Prostate gland (tissue), 2 donors: ENCODE data around the gene KRT78. TPM values are rescaled to one million over a fixed set of nuclear protein-coding genes. Genes with fewer than 3 reads are reported as not detected.
"Not testable (repeated sequence)": the region's sequence is repeated elsewhere in the genome, so short reads cannot be mapped to it uniquely, and the experiment has no call there.

Experiments used
- DNase-seq: peaks from one replicate; pipeline ENCODE4 v3.0.0-alpha.2; 2019; ENCODE audit warnings: low spot score
- H3K27ac ChIP-seq, 2 donors: fragments of 200-600 bp; sonication (generic); 2 replicates each; pipeline ENCODE4 v1.5.1; 2017 to 2019
- H3K27me3 ChIP-seq: fragments of 200-600 bp; sonication (generic); replicated peaks from 2 replicates; pipeline ENCODE4 v1.5.1; 2019; ENCODE audit not compliant: insufficient read depth
- H3K36me3 ChIP-seq, 2 donors: fragments of 200-600 bp; sonication (generic); 1 replicate in 1 of 2; 2 replicates in 1 of 2; pipeline versions ENCODE4 v1.5.1 to v1.8.1; 2017 to 2019
- H3K4me1 ChIP-seq: fragments of 200-600 bp; sonication (generic); replicated peaks from 2 replicates; pipeline ENCODE4 v1.5.1; 2019
- H3K4me3 ChIP-seq, 2 donors: fragments of 200-600 bp; sonication (generic); 2 replicates each; pipeline ENCODE4 v1.5.1; 2017 to 2019
- H3K9me3 ChIP-seq: fragments of 200-600 bp; sonication (generic); 2 replicates; pipeline ENCODE4 v1.5.1; 2017
- POLR2A ChIP-seq: fragments of 450-650 bp; IDR thresholded peaks from one replicate; pipeline ENCODE4 v1.6.1; 2016; ENCODE audit warnings: antibody characterized with exemption, mild to moderate bottlenecking
- POLR2AphosphoS5 ChIP-seq: sonication (generic); formaldehyde crosslinking; IDR thresholded peaks from one replicate; pipeline ENCODE4 v1.6.1; 2017; ENCODE audit warnings: antibody characterized with exemption
- WGBS: methylation state at CpG from one replicate; pipeline ENCODE4 v1.1.5; 2018; 5-methylcytosine and 5-hydroxymethylcytosine counted together
- intact Hi-C: fragments of 100-400 bp; cut with DNase I; formaldehyde crosslinking; loops from one replicate; pipeline ENCODE4 v1.14.2; 2022
- total RNA-seq, 2 donors: library from RNA; depleted of rRNA; stranded (reverse); fragments of >200 nt; gene quantifications; one replicate each; pipeline ENCODE4 v1.1.0, GENCODE V29; 2016
- TF ChIP-seq, protein P1 (sequence below), 4 experiments: fragments of 200-600 bp in 2 of 4; fragments of 450-650 bp in 2 of 4; sonication (generic) in 2 of 4; IDR thresholded peaks; 1 replicate in 3 of 4; 2 replicates in 1 of 4; pipeline ENCODE4 v1.5.1; 2016 to 2019; ENCODE audit warnings: antibody characterized with exemption in 4 of 4, mild to moderate bottlenecking in 2 of 4, moderate library complexity in 2 of 4

Gene KRT78
- total RNA-seq, 2 donors from 2014 or later: 1.0 TPM; not detected in 1

DNA sequence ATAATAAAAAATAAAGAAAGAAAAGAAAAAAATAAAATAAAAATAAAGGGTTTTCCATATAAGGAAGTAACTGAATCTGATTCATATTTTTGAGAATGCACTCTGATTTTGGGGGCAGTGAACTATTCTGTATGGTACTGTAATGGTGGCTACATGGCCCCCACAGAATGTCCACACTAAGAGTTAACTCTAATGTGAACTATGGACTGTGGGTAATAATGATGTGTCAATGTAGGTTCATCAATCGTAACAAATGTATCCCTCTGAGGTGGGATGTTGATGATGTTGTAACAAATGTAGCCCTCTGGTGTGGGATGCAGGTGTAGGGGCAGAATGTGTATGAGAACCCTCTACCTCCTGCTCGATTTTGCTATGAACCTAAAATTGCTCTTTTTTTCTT lies 42.2 kb upstream of the KRT78 start:
- no peak overlapping the region for H3K27ac ChIP-seq
- no peak overlapping the region for H3K4me3 ChIP-seq
- no peak for TF ChIP-seq POLR2A
- TF ChIP-seq, protein P1, sequence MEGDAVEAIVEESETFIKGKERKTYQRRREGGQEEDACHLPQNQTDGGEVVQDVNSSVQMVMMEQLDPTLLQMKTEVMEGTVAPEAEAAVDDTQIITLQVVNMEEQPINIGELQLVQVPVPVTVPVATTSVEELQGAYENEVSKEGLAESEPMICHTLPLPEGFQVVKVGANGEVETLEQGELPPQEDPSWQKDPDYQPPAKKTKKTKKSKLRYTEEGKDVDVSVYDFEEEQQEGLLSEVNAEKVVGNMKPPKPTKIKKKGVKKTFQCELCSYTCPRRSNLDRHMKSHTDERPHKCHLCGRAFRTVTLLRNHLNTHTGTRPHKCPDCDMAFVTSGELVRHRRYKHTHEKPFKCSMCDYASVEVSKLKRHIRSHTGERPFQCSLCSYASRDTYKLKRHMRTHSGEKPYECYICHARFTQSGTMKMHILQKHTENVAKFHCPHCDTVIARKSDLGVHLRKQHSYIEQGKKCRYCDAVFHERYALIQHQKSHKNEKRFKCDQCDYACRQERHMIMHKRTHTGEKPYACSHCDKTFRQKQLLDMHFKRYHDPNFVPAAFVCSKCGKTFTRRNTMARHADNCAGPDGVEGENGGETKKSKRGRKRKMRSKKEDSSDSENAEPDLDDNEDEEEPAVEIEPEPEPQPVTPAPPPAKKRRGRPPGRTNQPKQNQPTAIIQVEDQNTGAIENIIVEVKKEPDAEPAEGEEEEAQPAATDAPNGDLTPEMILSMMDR (IDR thresholded peaks at IDR 0.05): no peak
- TF ChIP-seq POLR2AphosphoS5: no peak
- no peaks in the 10 kb centered on the region for H3K9me3 ChIP-seq
- intact Hi-C loops: no loop called here
- DNase-seq: no peak
- no peaks in the 10 kb centered on the region for H3K27me3 ChIP-seq
- H3K36me3 ChIP-seq: no peaks in the 10 kb centered on the region
- 76% methylated on average over 2 of the region's 2 CpGs for WGBS
- peaks cover 1% of the 10 kb centered on the region for H3K4me1 ChIP-seq

DNA sequence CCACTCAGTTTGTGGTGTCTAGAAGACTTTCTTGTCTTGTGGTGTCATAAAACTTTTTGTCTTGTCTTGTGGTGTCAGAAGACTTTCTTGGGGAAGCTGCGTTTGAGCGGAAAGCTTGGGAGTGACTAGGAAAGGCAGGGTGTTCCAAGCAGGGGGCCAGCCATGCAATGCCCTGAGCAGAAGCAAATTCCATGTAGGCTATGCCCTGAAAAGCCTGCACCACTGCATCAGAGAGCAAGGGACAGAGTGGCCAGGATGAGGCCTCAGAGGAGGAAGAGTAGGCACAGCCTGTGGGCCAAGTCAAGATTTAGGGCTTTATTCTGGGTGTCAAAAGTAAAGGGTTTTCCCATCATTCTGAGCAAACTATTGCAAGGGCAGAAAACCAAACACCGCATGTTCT lies 41.6 kb upstream of the KRT78 start:
- Histone ChIP-seq H3K4me3 (no peak overlapping the region), H3K36me3 (no peaks in the 10 kb centered on the region), H3K27ac (no peak overlapping the region), H3K4me1 (no peaks in the 10 kb centered on the region), H3K9me3 (no peaks in the 10 kb centered on the region), H3K27me3 (no peaks in the 10 kb centered on the region)
- no peak for DNase-seq
- TF ChIP-seq POLR2AphosphoS5 (no peak), POLR2A (no peak)
- TF ChIP-seq, protein P1 (IDR thresholded peaks at IDR 0.05): no peak
- intact Hi-C loops: no loop called here
- WGBS: 85% methylated on average over 3 of the region's 3 CpGs

DNA sequence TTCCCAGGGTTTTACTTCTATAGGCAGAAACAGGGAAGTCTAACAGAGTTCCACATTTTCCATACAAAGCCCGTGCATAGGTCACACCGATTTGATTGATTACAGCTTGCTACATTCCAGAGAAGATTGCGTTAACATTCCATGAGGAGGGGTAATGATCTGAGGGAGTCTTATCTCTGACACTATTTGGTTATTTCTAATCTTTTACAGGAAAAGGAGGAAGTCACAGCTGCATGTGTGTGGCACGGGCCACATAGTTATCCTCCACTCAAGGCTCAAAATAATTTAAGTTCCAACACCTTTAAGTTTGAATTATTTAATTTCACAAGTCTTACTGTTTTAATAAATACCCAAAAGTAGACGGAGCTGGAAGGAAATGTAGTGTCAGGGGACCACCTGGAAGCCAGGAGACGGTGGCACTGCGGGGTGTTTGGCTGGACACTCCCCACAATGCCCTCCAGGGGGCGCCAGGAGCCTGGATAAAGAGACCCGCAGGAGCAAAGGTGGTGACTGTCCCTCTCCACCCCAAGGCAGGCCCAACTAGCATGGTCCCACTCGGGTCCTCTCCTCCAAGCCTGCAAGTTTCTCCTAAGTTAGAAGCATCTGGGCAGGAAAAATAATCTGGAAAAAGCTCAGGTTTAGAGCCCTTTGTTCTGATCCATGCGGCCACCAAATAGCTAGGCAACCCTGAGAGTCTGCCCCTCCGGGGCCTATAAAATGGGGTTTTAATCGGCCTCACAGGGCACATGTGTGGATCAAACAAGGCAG lies 35.9 kb upstream of the KRT78 start:
- Histone ChIP-seq H3K27ac (no peak overlapping the region), H3K36me3 (no peaks in the 10 kb centered on the region), H3K4me3 (no peak overlapping the region), H3K9me3 (no peaks in the 10 kb centered on the region), H3K27me3 (no peaks in the 10 kb centered on the region), H3K4me1 (no peaks in the 10 kb centered on the region)
- no peak for TF ChIP-seq POLR2A
- TF ChIP-seq, protein P1 (IDR thresholded peaks at IDR 0.05): peak; percentile 67 to 96 (median 96)
- TF ChIP-seq POLR2AphosphoS5: peak; percentile 44
- intact Hi-C loops: loop anchor here (1.0 kb wide), 1 partner anchor 97 kb away; no protein-coding TSS in a partner anchor
- peak; percentile 78 for DNase-seq
- WGBS: 34% methylated on average over 13 of the region's 13 CpGs

DNA sequence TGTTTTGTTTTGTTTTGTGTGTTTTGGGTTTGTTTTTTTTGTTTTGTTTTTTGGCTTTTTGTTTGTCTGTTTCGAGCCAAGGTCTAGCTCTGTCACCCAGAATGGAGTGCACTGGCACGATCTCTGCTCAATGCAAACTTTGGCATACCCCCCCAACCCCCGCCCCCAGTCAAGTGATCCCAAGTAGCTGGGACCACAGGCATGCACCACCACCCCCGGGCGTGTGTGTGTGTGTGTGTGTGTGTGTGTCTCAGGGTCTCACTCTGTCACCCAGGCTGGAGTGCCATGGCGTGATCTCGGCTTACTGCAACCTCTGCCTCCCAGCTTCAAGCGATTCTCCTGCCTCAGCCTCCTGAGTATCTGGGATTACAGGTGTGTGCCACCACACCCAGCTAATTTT lies 31.7 kb upstream of the KRT78 start:
- DNase-seq, H3K9me3 ChIP-seq, H3K27me3 ChIP-seq, H3K4me3 ChIP-seq, H3K27ac ChIP-seq, H3K36me3 ChIP-seq, H3K4me1 ChIP-seq, intact Hi-C loops: not testable (repeated sequence)
- 83% methylated on average over 8 of the region's 8 CpGs for WGBS

DNA sequence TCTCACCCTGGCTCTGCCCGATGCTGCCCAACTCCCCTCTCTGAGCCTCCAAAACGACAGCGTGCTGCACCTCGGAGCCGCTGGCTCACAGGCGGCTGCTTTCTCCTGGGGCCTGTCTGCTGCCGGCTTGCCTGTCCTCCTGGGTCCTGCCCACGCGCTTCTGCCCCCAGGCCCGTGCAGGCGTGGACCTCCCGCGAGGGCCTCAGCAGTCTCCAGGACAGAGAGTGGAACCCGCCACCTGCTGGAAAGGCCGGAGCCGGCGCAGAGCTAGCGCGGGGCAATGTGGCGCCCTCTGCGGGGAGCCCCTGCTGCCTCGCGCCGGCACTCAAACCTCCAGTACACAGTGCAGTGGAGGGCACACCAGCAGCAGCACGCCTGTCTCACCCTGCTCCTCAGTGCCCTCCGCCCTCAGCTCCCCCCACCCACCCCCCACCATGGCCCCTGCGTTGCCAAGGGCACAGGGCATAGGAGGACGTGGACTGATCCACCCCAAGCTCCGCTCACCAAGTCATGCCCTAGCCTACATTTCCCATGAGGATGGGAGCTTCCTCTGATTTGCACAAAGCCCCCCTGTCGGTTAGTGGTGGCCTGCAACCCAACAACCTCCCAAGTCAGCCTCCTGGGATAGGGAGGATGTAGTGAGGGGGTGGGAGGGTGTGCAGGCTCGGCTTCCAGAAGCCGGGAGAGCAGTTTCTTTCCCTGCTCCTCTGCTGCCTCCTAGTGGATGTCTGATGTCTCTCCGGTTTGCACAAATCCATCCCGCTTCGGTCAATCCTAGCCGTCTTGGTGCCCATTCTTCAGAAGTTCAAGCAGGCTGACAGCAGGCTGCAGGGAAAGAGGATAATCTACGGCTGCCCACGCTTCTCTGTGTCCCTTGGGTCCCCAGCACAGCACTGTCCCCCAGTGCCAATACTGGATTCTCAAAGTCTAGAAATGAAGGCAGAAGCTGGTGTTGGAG lies 30.9 kb upstream of the KRT78 start:
- 9% methylated on average over 33 of the region's 38 CpGs for WGBS
- Histone ChIP-seq H3K36me3 (no peaks in the 10 kb centered on the region), H3K27ac (peak overlapping the region; percentile 53 to 69), H3K4me1 (no peaks in the 10 kb centered on the region), H3K27me3 (no peaks in the 10 kb centered on the region), H3K4me3 (no peak overlapping the region), H3K9me3 (no peaks in the 10 kb centered on the region)
- TF ChIP-seq, protein P1 (IDR thresholded peaks at IDR 0.05): peak in 3 of 4 experiments; percentile 89 to 94 (median 90)
- TF ChIP-seq POLR2AphosphoS5 (peak; percentile 41), POLR2A (no peak)
- intact Hi-C loops: loop anchor here (2.0 kb wide), 1 partner anchor 727 kb away; no protein-coding TSS in a partner anchor
- DNase-seq: peak; percentile 89
